Osteoblast (primary cell): ENCODE results near the gene TEX2. TPM values are rescaled to one million over a fixed set of nuclear protein-coding genes. Genes with fewer than 3 reads are reported as not detected.

Source experiments
- DNase-seq: peaks from one replicate; pipeline ENCODE4 v3.0.0; 2011; ENCODE audit warnings: low spot score, mixed read lengths; ENCODE audit not compliant: insufficient read length; ENCODE audit errors: missing footprints
- H2AFZ ChIP-seq: 2 replicates; pipeline ENCODE4 v1.6.0; 2011; ENCODE audit warnings: mild to moderate bottlenecking, low read length
- H3K27ac ChIP-seq: 2 replicates; pipeline ENCODE4 v1.5.1; 2011; ENCODE audit warnings: mild to moderate bottlenecking, low read depth, low read length, moderate library complexity
- H3K27me3 ChIP-seq: 2 replicates; pipeline ENCODE4 v1.6.0; 2012; ENCODE audit warnings: mild to moderate bottlenecking, control low read depth, inconsistent platforms, low read length, moderate library complexity; ENCODE audit not compliant: insufficient read depth
- H3K36me3 ChIP-seq: 2 replicates; pipeline ENCODE4 v1.5.1; 2011; ENCODE audit warnings: mild to moderate bottlenecking, low read length, control low read depth, moderate library complexity; ENCODE audit not compliant: insufficient read depth
- H3K4me1 ChIP-seq: 2 replicates; pipeline ENCODE4 v1.5.1; 2011; ENCODE audit warnings: mild to moderate bottlenecking, low read length, control low read depth, moderate library complexity; ENCODE audit not compliant: insufficient read depth
- H3K4me2 ChIP-seq: 2 replicates; pipeline ENCODE4 v1.6.0; 2011; ENCODE audit warnings: mild to moderate bottlenecking, low read length; ENCODE audit not compliant: insufficient read depth
- H3K4me3 ChIP-seq: fragments of 200-600 bp; sonication (generic); 3 replicates; pipeline ENCODE4 v1.5.1; 2012; ENCODE audit warnings: mild to moderate bottlenecking, low read length, inconsistent platforms; ENCODE audit not compliant: insufficient read depth
- H3K79me2 ChIP-seq: 2 replicates; pipeline ENCODE4 v1.6.0; 2012; ENCODE audit warnings: mild to moderate bottlenecking, low read length, control low read depth, inconsistent platforms; ENCODE audit not compliant: insufficient read depth
- H3K9me3 ChIP-seq: 2 replicates; pipeline ENCODE4 v1.5.1; 2011; ENCODE audit warnings: low read depth, low read length, control low read depth
- H4K20me1 ChIP-seq: 2 replicates; pipeline ENCODE4 v1.6.0; 2012; ENCODE audit warnings: mild to moderate bottlenecking, low read length, control low read depth; ENCODE audit not compliant: insufficient read depth
- total RNA-seq: library from RNA; depleted of rRNA; stranded (reverse); fragments of >200 nt; gene quantifications from 2 replicates; pipeline ENCODE4 v1.2.3, GENCODE V29; 2012
- TF ChIP-seq, protein P1 (sequence below): IDR thresholded peaks from 2 replicates; pipeline ENCODE4 v1.5.1; 2011; ENCODE audit warnings: mild to moderate bottlenecking, low read depth, low read length, moderate library complexity; ENCODE audit errors: extremely low read depth

TEX2 gene
- total RNA-seq, 1 donor: 17.7 TPM

DNA sequence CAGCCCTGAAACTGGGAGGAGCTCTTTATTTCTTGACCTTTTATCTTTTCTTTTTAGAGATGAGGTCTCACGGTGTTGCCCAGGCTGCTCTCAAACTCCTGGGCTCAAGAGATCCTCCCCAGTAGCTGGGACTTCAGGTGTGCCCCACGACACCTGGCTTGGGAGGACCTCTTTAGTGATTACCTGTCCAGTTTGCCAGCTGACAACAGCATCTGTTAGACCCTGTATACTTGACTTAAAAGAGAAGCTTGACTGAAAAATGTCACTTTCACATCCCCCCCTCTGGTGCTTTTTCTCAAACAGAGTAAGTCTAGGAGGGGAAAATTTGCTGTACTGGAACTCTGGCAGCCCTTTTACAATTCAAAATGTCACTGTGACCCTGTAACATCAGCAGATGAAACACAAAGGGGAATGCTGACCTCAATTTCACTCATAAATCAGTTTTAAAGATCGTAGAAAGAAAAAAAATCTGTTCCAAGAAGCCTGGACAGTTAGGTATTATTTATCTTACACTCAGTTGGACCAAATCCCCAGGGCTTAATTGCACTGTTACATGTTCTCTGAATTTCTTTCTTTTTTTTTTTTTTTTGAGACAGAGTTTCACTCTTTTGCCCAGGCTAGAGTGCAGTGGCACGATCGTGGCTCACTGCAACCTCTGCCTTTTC lies 131.3 kb downstream of the TEX2 start:
- Histone ChIP-seq H3K9me3 (no peaks in the 10 kb centered on the region), H3K27me3 (no peaks in the 10 kb centered on the region), H4K20me1 (peaks cover 9% of the 10 kb centered on the region), H3K36me3 (no peaks in the 10 kb centered on the region), H3K4me1 (peaks cover 26% of the 10 kb centered on the region), H2AFZ (no peak overlapping the region), H3K4me2 (no peak overlapping the region), H3K79me2 (peaks cover 24% of the 10 kb centered on the region), H3K4me3 (no peak overlapping the region), H3K27ac (no peak overlapping the region)
- TF ChIP-seq, protein P1, sequence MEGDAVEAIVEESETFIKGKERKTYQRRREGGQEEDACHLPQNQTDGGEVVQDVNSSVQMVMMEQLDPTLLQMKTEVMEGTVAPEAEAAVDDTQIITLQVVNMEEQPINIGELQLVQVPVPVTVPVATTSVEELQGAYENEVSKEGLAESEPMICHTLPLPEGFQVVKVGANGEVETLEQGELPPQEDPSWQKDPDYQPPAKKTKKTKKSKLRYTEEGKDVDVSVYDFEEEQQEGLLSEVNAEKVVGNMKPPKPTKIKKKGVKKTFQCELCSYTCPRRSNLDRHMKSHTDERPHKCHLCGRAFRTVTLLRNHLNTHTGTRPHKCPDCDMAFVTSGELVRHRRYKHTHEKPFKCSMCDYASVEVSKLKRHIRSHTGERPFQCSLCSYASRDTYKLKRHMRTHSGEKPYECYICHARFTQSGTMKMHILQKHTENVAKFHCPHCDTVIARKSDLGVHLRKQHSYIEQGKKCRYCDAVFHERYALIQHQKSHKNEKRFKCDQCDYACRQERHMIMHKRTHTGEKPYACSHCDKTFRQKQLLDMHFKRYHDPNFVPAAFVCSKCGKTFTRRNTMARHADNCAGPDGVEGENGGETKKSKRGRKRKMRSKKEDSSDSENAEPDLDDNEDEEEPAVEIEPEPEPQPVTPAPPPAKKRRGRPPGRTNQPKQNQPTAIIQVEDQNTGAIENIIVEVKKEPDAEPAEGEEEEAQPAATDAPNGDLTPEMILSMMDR: no peak
- no peak for DNase-seq

DNA sequence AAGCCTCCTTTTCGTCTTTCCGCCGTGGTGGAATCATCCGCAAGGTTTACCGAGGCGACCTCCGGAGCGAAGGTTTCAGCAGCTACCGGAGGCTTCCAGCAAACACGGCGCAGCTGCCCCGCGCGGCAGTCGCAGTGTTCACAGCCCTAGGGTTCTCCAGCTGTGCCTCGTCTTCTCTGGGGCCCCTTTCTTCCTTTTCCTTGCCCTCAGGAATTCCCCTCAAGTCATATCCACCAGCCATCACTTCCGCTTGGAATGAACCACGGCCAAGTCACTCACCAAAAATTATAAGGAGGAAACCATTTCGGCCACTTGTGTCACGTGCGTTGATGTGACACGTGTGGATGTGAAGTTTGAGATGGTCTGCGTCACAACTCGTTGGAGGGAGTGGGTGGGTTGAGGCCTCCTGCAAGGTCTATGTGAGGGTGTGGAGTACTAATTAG lies 132.5 kb downstream of the TEX2 start:
- Histone ChIP-seq H4K20me1 (peaks cover 16% of the 10 kb centered on the region), H3K4me3 (peak overlapping the region; percentile 75)
- DNase-seq: peak; percentile 80

DNA sequence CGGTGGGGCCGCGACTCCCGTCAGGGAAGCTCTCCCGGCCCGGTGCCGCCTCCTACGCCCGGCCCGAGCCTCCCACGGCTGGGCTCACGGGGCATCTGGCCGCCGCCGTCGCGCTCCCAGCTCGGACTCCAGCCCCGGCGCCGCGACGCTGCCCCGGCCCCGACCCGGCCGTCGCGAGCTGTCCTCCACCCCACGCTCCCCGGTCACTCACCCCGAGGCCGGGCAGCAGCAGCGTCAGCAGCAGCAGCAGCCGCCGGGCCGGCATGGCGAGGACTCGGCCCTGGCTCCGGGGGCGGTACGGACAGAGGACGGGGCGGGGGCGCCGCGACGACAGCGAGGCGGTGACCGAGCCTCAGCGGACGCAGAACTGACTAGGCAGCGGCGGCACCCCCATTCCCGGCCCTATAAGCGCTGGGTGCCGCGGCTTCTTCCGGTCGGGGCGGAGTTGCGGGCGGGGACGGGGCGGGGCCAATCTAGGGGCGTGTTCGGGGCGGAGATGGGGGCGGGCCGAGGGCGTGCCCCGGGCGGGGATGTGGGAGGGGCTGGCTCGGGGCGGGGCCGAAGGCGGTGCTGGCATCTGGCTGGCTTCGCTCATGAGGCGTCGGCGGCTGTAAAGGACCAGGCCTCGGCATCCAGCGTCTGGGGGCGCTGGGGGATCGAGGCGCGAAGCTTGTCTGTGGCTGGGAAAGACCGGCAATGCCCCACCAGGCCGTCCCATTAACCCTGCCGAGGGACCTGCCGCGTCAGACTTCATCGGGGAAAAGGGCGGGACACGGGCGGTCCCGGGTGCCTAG lies 133.1 kb downstream of the TEX2 start, which contains the start of gene ERN1:
ERN1 (minus strand) TSS at position 380 of the 794 bp plus-strand sequence; CDS start at position 265, 115 bp downstream.
- no peaks in the 10 kb centered on the region for H3K9me3 ChIP-seq
- peak within 1 kb of the TSS; percentile 93 for H3K4me2 ChIP-seq
- H3K4me1 ChIP-seq: peaks cover 34% of the 10 kb centered on the region
- H2AFZ ChIP-seq: peak within 1 kb of the TSS; percentile 96
- peak; percentile 96 for DNase-seq
- TF ChIP-seq, protein P1: no peak
- peak within 1 kb of the TSS; percentile 84 for H3K4me3 ChIP-seq
- peaks cover 42% of the 10 kb centered on the region for H3K79me2 ChIP-seq
- no peaks in the 10 kb centered on the region for H3K27me3 ChIP-seq
- no peaks in the 10 kb centered on the region for H3K36me3 ChIP-seq
- peaks cover 16% of the 10 kb centered on the region for H4K20me1 ChIP-seq
- H3K27ac ChIP-seq: peak within 1 kb of the TSS; percentile 96

More for the DNA sequence above, 132.5 kb downstream of the TEX2 start:
- Histone ChIP-seq H2AFZ (peak overlapping the region; percentile 96), H3K27me3 (no peaks in the 10 kb centered on the region), H3K4me1 (peaks cover 34% of the 10 kb centered on the region), H3K79me2 (peaks cover 36% of the 10 kb centered on the region), H3K27ac (peak overlapping the region; percentile 96), H3K9me3 (no peaks in the 10 kb centered on the region), H3K4me2 (peak overlapping the region; percentile 92), H3K36me3 (no peaks in the 10 kb centered on the region)
- TF ChIP-seq, protein P1: no peak

GRCh38 chr17:64129515-64129764 lies 133.6 kb downstream of the TEX2 start:
- DNase-seq: no peak
- peak overlapping the region; percentile 84 for H3K4me3 ChIP-seq
- peak overlapping the region; percentile 93 for H3K4me2 ChIP-seq
- peaks cover 34% of the 10 kb centered on the region for H3K4me1 ChIP-seq
- H3K79me2 ChIP-seq: peaks cover 47% of the 10 kb centered on the region
- no peaks in the 10 kb centered on the region for H3K36me3 ChIP-seq
- no peaks in the 10 kb centered on the region for H3K27me3 ChIP-seq
- H4K20me1 ChIP-seq: peaks cover 16% of the 10 kb centered on the region
- TF ChIP-seq, protein P1: no peak
- H3K27ac ChIP-seq: peak overlapping the region; percentile 74
- peak overlapping the region; percentile 69 for H2AFZ ChIP-seq
- no peaks in the 10 kb centered on the region for H3K9me3 ChIP-seq
